GM12873 (cell line): Measurements from ENCODE around the gene EIF4G2.

Experiments used
- TF ChIP-seq, protein P1 (sequence below): IDR thresholded peaks from 2 replicates; pipeline ENCODE4 v1.5.1; 2012; ENCODE audit warnings: low read depth, mild to moderate bottlenecking, moderate library complexity, low read length, control low read depth; ENCODE audit not compliant: insufficient read depth; ENCODE audit errors: missing control alignments

The EIF4G2 gene

DNA sequence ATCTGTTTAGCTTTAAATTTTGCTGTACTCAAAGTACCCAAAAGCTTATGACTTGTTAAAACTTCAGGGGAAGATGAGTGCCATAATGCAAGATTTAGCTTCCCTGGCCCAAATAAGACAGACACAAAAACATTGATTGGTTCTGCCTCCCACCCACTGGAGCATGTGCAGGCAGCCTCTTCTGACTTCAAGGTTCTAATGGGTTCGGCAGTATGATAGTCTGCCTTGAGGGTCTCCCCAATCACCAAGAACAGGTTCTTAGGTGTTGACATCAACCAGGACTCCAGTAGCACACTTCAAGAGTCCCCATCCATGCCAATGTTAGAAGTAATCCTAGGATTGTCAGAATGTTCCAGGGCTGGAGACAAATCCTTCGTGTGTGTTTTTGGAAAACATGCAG, 12.5 kb downstream of the EIF4G2 start:
- TF ChIP-seq, protein P1, sequence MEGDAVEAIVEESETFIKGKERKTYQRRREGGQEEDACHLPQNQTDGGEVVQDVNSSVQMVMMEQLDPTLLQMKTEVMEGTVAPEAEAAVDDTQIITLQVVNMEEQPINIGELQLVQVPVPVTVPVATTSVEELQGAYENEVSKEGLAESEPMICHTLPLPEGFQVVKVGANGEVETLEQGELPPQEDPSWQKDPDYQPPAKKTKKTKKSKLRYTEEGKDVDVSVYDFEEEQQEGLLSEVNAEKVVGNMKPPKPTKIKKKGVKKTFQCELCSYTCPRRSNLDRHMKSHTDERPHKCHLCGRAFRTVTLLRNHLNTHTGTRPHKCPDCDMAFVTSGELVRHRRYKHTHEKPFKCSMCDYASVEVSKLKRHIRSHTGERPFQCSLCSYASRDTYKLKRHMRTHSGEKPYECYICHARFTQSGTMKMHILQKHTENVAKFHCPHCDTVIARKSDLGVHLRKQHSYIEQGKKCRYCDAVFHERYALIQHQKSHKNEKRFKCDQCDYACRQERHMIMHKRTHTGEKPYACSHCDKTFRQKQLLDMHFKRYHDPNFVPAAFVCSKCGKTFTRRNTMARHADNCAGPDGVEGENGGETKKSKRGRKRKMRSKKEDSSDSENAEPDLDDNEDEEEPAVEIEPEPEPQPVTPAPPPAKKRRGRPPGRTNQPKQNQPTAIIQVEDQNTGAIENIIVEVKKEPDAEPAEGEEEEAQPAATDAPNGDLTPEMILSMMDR: no peak

DNA sequence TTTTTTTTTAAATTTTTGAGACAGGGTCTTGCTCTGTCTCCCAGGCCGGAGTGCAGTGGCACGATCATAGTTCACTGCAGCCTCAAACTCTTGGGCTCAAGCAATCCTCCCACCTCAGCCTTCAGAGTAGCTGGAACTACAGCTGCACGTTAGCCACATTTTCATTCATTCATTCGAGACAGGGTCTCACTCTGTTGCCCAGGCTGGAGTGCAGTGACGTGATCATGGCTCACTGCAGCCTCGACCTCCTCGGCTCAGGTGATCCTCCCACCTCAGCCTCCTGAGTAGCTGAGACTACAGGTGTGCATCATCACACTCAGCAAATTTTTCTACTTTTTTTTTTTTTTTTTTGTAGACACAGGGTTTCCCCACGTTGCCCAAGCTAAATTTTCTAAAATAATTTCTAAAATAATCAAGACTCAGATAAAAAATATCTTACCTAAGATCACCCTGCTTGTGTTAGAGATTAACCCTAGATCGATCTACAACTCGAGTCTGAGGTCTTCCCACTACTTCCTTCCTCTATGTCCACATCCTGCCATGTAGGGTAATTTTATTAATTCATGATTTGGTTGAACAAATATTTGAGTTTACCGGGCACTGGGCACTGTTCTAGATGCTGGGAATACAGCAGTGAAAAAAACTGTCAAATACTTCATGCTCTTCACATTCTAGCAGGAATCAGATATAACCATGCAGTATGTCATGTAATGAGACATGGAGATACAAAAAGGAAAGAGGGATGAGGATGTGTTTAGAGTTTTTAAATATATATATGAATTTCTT, 15.1 kb downstream of the EIF4G2 start:
- TF ChIP-seq, protein P1: no peak

DNA sequence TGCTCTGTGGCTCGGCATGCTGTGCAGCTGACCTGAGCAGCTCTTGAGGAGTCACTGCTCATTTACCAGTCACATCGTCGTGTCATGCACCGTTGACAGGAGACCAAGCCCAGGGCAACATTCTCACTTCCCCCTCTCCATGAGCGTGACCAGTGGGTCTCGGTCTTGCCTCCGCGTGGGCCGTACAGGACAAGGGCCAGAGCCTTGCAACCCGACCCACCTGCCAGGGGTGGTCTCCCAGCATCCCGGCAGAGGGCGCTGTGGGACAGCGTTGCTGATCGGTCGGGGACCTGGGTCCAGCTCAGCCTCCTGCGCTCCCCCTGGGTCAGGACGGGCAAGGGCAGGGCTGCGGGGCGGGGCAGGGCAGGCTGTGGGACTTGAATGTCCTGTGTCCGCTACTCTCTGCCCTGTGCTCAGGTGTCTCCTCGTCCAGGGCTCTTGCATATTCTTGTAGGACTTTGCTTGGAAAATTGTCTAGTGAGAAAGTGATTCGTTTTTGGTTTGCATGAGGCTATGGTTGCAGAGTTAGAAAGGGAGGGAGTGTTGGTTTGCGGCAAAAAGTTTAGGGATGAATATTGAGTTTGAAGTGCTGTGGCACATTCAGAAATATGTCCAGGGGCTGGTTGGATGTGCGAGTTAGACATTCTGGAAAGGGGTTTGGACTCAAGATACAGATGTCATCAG, 16.2 kb downstream of the EIF4G2 start:
- TF ChIP-seq, protein P1: peak; percentile 99

- TF ChIP-seq, protein P1: no peak
Observed at GRCh38 chr11:10786451-10786850, 22.3 kb downstream of the EIF4G2 start.

- TF ChIP-seq, protein P1: no peak
Observed at GRCh38 chr11:10785146-10785474, 23.6 kb downstream of the EIF4G2 start.

GRCh38 chr11:10784232-10785145, 24.2 kb downstream of the EIF4G2 start:
- TF ChIP-seq, protein P1: no peak

DNA sequence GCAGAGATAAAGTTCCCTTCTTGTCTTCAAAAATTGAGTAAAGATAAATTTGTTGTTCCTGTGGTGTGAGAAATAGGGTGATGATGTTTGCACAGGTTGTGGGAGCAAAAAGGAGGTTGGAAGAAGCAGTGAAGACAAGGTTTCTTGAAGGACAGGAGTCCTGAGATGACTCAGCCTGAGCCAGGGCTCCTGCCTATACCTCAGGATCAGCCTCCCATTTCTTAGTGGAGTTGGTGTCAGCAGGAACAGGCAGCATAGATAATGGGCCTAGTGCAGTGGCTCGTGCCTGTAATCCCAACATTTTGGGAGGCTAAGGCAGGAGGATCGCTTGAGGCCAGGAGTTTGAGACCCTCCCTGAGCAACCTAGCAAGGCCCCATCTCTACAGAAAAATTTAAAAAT, 28.7 kb downstream of the EIF4G2 start:
- TF ChIP-seq, protein P1: no peak
